HG02763 (cell line): ENCODE results near the gene ARMC7.
A peak's percentile ranks its signal among the peaks of the same experiment; 100 is the strongest.
"Not testable (repeated sequence)": the region's sequence is repeated elsewhere in the genome, so short reads cannot be mapped to it uniquely, and the experiment has no call there.

Experiments used
- ATAC-seq: cut with Tn5 transposase; IDR thresholded peaks from one replicate; pipeline ENCODE4 v1.9.1; 2021; ENCODE audit warnings: mild to moderate bottlenecking, moderate library complexity; ENCODE audit not compliant: unreplicated experiment

ARMC7 gene

GRCh38 chr17:75127936-75128335, 18.2 kb downstream of the ARMC7 start:
- not testable (repeated sequence) for ATAC-seq

- ATAC-seq, result no peak
Observed at GRCh38 chr17:75128694-75129505, 19.1 kb downstream of the ARMC7 start.

GRCh38 chr17:75129576-75129975, 19.8 kb downstream of the ARMC7 start:
- ATAC-seq, result no peak

GRCh38 chr17:75130059-75130631, 20.4 kb downstream of the ARMC7 start:
- ATAC-seq, result no peak

GRCh38 chr17:75130632-75131277, 21.0 kb downstream of the ARMC7 start:
- ATAC-seq, result no peak

GRCh38 chr17:75131278-75132017, 21.7 kb downstream of the ARMC7 start, which contains the start of gene NT5C:
NT5C (minus strand) TSS chr17:75131742; CDS start chr17:75131707, 35 bp downstream.
- peak; percentile 75 for ATAC-seq

GRCh38 chr17:75132018-75133000, 22.5 kb downstream of the ARMC7 start:
- ATAC-seq, result not testable (repeated sequence)

- ATAC-seq, result no peak
Observed at GRCh38 chr17:75133001-75133400, 23.2 kb downstream of the ARMC7 start.

- not testable (repeated sequence) for ATAC-seq
Observed at GRCh38 chr17:75133607-75134347, 24.0 kb downstream of the ARMC7 start.

GRCh38 chr17:75135452-75135851, 25.7 kb downstream of the ARMC7 start:
- no peak for ATAC-seq

- no peak for ATAC-seq
Observed at GRCh38 chr17:75135946-75136345, 26.2 kb downstream of the ARMC7 start.

- not testable (repeated sequence) for ATAC-seq
Observed at GRCh38 chr17:75137762-75138161, 28.0 kb downstream of the ARMC7 start.

- ATAC-seq, result no peak
Observed at GRCh38 chr17:75138519-75138918, 28.8 kb downstream of the ARMC7 start.

- ATAC-seq, result no peak
Observed at GRCh38 chr17:75142236-75142971, 32.6 kb downstream of the ARMC7 start.

GRCh38 chr17:75144816-75145512, 35.2 kb downstream of the ARMC7 start:
- no peak for ATAC-seq

GRCh38 chr17:75146592-75146991, 36.8 kb downstream of the ARMC7 start:
- ATAC-seq, result no peak

- no peak for ATAC-seq
Observed at GRCh38 chr17:75147878-75148546, 38.2 kb downstream of the ARMC7 start.
